SK-N-SH (cell line): ENCODE measurements around the gene ALS2CL. TPM values are rescaled to one million over a fixed set of nuclear protein-coding genes. Genes with fewer than 3 reads are reported as not detected.
A peak's percentile ranks its signal among the peaks of the same experiment; 100 is the strongest.

Experiments
- CTCF ChIA-PET: fragments of 300-600, 350-600 bp; formaldehyde crosslinking; extraction: SDS; loops from one replicate; lab custom pipeline; 2021; lab: Yijun Ruan, JAX
- POLR2A ChIA-PET: fragments of 350-600 bp; sonication (Branson Sonifier 250); formaldehyde crosslinking; extraction: SDS; loops from one replicate; lab custom pipeline; 2020; ENCODE audit warnings: antibody characterized with exemption, inconsistent platforms; lab: Yijun Ruan, JAX
- DNase-seq: peaks from one replicate; pipeline ENCODE4 v3.0.0; 2012
- H2AFZ ChIP-seq: fragments of 200-600 bp; sonication (generic); 2 replicates; pipeline ENCODE4 v1.8.1; 2016; ENCODE audit warnings: antibody characterized with exemption, mild to moderate bottlenecking, low read depth
- H3F3A ChIP-seq: fragments of 200-600 bp; sonication (generic); replicated peaks from 2 replicates; pipeline ENCODE3; 2016; ENCODE audit warnings: antibody characterized with exemption, mild to moderate bottlenecking; ENCODE audit not compliant: insufficient read depth
- H3K27ac ChIP-seq, 2 experiments: fragments of 200-500 bp in 1 of 2; fragments of 200-600 bp in 1 of 2; sonication (Bioruptor generic) in 1 of 2; sonication (generic), shearing (Covaris generic) in 1 of 2; 2 replicates each; pipeline versions ENCODE4 v1.5.1 to v1.6.1; 2014 to 2016; ENCODE audit warnings: low read depth in 2 of 2, inconsistent platforms in 1 of 2, low read length in 1 of 2, mild to moderate bottlenecking in 1 of 2, mixed read lengths in 1 of 2
- H3K27me3 ChIP-seq: fragments of 200-600 bp; sonication (generic), shearing (Covaris generic); 2 replicates; pipeline ENCODE4 v1.6.1; 2016; ENCODE audit warnings: mixed run types; ENCODE audit not compliant: insufficient read depth
- H3K36me3 ChIP-seq, 2 experiments: fragments of 200-500 bp in 1 of 2; fragments of 200-600 bp in 1 of 2; sonication (Bioruptor generic) in 1 of 2; sonication (generic) in 1 of 2; replicated peaks in 1 of 2; 2 replicates each; pipeline versions ENCODE3 to v1.5.1; 2014 to 2016; ENCODE audit warnings: low read length in 1 of 2, mild to moderate bottlenecking in 1 of 2; ENCODE audit not compliant: insufficient read depth in 2 of 2, control insufficient read depth in 1 of 2
- H3K4me1 ChIP-seq, 2 experiments: fragments of 200-500 bp in 1 of 2; fragments of 200-600 bp in 1 of 2; sonication (Bioruptor generic) in 1 of 2; sonication (generic), shearing (Covaris generic) in 1 of 2; 2 replicates each; pipeline versions ENCODE4 v1.5.1 to v1.6.1; 2014 to 2016; ENCODE audit warnings: low read depth in 1 of 2, low read length in 1 of 2, mixed run types in 1 of 2; ENCODE audit not compliant: insufficient read depth in 2 of 2, control insufficient read depth in 1 of 2
- H3K4me2 ChIP-seq: fragments of 200-600 bp; sonication (generic), shearing (Covaris generic); 2 replicates; pipeline ENCODE4 v1.6.1; 2017; ENCODE audit warnings: mixed run types
- H3K4me3 ChIP-seq, 2 experiments: fragments of 200-500 bp in 1 of 2; fragments of 200-600 bp in 1 of 2; sonication (Bioruptor generic) in 1 of 2; sonication (generic), shearing (Covaris generic) in 1 of 2; 2 replicates each; pipeline versions ENCODE4 v1.5.1 to v1.8.1; 2014 to 2016; ENCODE audit warnings: low read depth in 2 of 2, inconsistent platforms in 1 of 2, low read length in 1 of 2, mild to moderate bottlenecking in 1 of 2, mixed read lengths in 1 of 2, moderate library complexity in 1 of 2
- H3K79me2 ChIP-seq: fragments of 200-600 bp; sonication (generic); 2 replicates; pipeline ENCODE4 v1.8.1; 2017; ENCODE audit warnings: mild to moderate bottlenecking; ENCODE audit not compliant: insufficient read depth
- H3K9ac ChIP-seq: fragments of 200-600 bp; sonication (generic); 2 replicates; pipeline ENCODE4 v1.6.1; 2017; ENCODE audit warnings: mixed run types
- H3K9me2 ChIP-seq: fragments of 200-600 bp; sonication (generic); 2 replicates; pipeline ENCODE4 v1.6.1; 2017; ENCODE audit warnings: mixed run types
- H3K9me3 ChIP-seq: fragments of 200-600 bp; sonication (generic); 2 replicates; pipeline ENCODE4 v1.6.1; 2017; ENCODE audit warnings: mixed run types, mild to moderate bottlenecking, moderate library complexity
- H4K20me1 ChIP-seq: fragments of 200-600 bp; sonication (generic); 2 replicates; pipeline ENCODE4 v1.6.1; 2017; ENCODE audit warnings: mild to moderate bottlenecking, mixed run types; ENCODE audit not compliant: insufficient read depth
- RCOR1 ChIP-seq: fragments of 150-350 bp; IDR thresholded peaks from 2 replicates; pipeline ENCODE4 v1.6.1; 2017; ENCODE audit warnings: antibody characterized with exemption, low read length
- RXRA ChIP-seq: IDR thresholded peaks from 2 replicates; pipeline ENCODE4 v1.4.0; 2012; ENCODE audit warnings: low read depth, mild to moderate bottlenecking, borderline replicate concordance
- WGBS: methylation state at CpG from one replicate; pipeline ENCODE4 v1.1.6; 2017; ENCODE audit warnings: low lambda C conversion rate; 5-methylcytosine and 5-hydroxymethylcytosine counted together
- polyA plus RNA-seq, 3 experiments: library from polyadenylated mRNA; depleted of rRNA; stranded (reverse); fragments of >200 nt; gene quantifications; 2 replicates each; pipeline ENCODE4 v1.2.3, GENCODE V29; 2012
- TF ChIP-seq, protein P1 (sequence below): fragments of 150-350 bp; IDR thresholded peaks from 2 replicates; pipeline ENCODE4 v1.6.1; 2016; ENCODE audit warnings: mild to moderate bottlenecking, low read depth, low read length
- TF ChIP-seq, protein P2 (sequence below): IDR thresholded peaks from 2 replicates; pipeline ENCODE4; 2012

The ALS2CL gene
- polyA plus RNA-seq, 1 of the 3 experiments (the other 2 are of a cell fraction): 0.18 TPM

DNA sequence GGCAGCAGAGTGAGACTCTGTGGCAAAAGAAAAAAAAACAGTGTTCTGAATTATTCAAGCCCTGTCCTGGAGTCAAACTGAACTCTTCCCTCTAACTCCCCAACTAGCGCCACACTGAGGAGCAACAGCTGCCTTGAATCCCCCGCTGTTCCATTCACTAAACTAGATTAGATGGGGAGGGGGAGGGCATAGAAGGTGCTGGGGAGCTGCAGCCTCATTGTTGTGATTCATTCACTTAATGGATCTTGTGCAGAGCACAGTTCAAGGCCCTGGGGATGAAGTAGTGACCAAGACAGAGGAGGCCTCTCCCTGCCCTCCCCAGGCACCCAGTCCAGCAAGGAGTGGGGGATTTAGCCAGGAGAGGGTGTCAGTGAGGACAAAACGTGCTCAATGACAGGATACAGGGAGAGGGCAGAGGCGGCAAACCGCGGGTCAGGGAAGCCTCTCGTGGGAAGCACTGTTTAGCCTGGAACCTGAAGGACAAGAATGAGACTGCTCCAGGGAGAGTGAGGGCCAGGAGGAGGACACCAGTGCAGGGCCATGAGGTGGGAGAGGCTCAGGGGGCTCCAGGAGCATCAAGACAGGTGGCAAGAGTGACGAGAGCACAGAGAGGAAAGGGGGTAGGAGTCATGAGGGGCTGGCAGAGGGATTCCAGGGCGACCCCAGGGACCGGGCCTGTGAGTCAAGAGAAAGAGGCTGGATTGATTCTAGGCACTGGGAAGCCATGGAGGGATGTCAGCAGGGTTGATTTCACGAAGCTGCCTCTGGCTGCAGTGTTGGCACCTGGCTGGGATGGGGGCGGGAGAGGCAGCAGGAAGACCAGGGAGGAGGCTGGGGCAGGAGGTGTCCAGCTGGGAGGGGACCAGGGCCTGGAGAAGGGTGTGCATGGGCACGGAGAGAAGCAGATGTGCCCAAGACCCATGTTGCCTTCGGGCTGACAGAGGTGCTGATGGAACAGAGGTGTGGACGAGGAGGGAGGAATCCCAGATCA, 31.4 kb downstream of the ALS2CL start:
- Histone ChIP-seq H3F3A (no peaks in the 10 kb centered on the region), H3K9me3 (no peaks in the 10 kb centered on the region), H4K20me1 (no peaks in the 10 kb centered on the region), H3K27ac (no peak overlapping the region), H2AFZ (no peak overlapping the region), H3K27me3 (no peaks in the 10 kb centered on the region), H3K79me2 (no peaks in the 10 kb centered on the region), H3K36me3 (no peaks in the 10 kb centered on the region), H3K4me1 (peaks cover 0 to 68% of the 10 kb centered on the region in 2 experiments; a peak in 1 of 4 replicates), H3K9ac (no peak overlapping the region), H3K4me2 (no peak overlapping the region), H3K4me3 (no peak overlapping the region), H3K9me2 (no peaks in the 10 kb centered on the region)
- TF ChIP-seq RXRA: no peak
- ChIA-PET CTCF (interaction anchor here (0.5 to 5.1 kb wide), 5 partner anchors 11 to 233 kb away, joined by 3 to 54 read pairs (median 4); no protein-coding TSS in a partner anchor), POLR2A (no interaction called here)
- WGBS: 52% methylated on average over 15 of the region's 15 CpGs
- peak; percentile 16 for DNase-seq

DNA sequence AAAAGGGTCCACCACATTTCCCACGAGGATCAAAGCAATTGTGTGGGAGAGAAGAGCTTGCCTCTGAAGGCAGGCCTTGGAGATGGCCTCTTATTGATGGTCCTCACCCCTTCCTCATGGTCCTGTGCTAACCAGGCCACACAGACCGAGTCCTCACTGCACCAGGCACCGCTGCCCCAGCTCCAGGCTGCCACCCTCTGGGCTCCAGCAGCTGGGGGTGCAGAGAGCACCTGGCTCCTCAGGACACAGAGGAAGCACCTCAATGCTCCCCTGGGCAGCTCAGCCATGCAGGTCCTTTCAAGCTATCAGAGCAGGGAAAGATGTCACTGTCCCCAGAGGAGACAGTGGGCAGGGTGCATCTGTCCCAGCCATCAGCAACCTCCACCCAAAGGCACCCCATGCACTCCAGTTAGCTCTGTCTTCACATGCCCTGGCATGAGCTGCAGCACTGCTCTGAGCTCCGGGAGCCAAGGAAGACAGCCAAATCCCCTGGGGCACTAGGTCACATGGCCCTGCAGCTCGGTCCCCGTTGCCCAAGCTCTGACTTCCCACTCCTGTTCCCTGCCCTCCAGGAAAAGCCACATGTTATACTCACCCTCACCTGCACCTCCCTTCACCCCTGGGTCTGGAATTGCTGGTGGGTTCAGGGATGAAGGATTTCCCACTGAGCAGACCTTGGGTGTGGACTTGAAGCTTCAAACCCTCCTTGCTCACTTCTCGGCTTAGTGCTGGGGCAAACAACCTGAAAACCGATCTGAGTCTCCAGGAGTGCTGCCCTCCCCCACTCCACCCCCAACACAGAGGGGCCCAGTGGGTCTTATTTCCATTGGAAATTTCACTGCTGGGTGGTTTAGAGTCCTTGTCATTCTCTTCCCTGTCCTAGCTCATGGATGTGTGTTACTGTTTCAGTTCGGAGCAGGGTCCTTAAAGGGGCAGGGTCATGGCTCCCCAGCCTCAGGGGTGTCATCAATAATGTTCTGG, 32.6 kb downstream of the ALS2CL start:
- Histone ChIP-seq H3K27me3 (no peaks in the 10 kb centered on the region), H3K27ac (no peak overlapping the region), H3K9ac (no peak overlapping the region), H3F3A (no peaks in the 10 kb centered on the region), H3K4me1 (peaks cover 0 to 56% of the 10 kb centered on the region in 2 experiments; a peak in 1 of 4 replicates), H2AFZ (no peak overlapping the region), H3K9me2 (no peaks in the 10 kb centered on the region), H3K9me3 (no peaks in the 10 kb centered on the region), H3K4me2 (no peak overlapping the region), H4K20me1 (no peaks in the 10 kb centered on the region), H3K36me3 (no peaks in the 10 kb centered on the region), H3K79me2 (no peaks in the 10 kb centered on the region), H3K4me3 (no peak overlapping the region)
- TF ChIP-seq, protein P1, sequence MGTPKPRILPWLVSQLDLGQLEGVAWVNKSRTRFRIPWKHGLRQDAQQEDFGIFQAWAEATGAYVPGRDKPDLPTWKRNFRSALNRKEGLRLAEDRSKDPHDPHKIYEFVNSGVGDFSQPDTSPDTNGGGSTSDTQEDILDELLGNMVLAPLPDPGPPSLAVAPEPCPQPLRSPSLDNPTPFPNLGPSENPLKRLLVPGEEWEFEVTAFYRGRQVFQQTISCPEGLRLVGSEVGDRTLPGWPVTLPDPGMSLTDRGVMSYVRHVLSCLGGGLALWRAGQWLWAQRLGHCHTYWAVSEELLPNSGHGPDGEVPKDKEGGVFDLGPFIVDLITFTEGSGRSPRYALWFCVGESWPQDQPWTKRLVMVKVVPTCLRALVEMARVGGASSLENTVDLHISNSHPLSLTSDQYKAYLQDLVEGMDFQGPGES: no peak
- TF ChIP-seq, protein P2, sequence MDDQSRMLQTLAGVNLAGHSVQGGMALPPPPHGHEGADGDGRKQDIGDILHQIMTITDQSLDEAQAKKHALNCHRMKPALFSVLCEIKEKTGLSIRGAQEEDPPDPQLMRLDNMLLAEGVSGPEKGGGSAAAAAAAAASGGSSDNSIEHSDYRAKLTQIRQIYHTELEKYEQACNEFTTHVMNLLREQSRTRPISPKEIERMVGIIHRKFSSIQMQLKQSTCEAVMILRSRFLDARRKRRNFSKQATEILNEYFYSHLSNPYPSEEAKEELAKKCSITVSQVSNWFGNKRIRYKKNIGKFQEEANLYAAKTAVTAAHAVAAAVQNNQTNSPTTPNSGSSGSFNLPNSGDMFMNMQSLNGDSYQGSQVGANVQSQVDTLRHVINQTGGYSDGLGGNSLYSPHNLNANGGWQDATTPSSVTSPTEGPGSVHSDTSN: no peak
- no peak for TF ChIP-seq RCOR1
- DNase-seq: peak; percentile 27
- POLR2A ChIA-PET: no interaction called here
- 22% methylated on average over 9 of the region's 9 CpGs for WGBS
- CTCF ChIA-PET: interaction anchor here (0.5 to 2.7 kb wide), 7 partner anchors 10 to 248 kb away, joined by 3 to 12 read pairs (median 3); no protein-coding TSS in a partner anchor
